H9 (cell line): Measurements from ENCODE around the gene COG2. TPM values are rescaled to one million over a fixed set of nuclear protein-coding genes. Genes with fewer than 3 reads are reported as not detected.
A peak's percentile ranks its signal among the peaks of the same experiment; 100 is the strongest.

Source experiments
- DNase-seq: peaks from one replicate; pipeline ENCODE4 v3.0.0-alpha.2; 2017
- H2AFZ ChIP-seq: one replicate; pipeline ENCODE4 v1.6.1; 2013; ENCODE audit warnings: mild to moderate bottlenecking, low read length, control low read depth, moderate library complexity
- H2AK5ac ChIP-seq: 2 replicates; pipeline ENCODE4 v1.6.1; 2013; ENCODE audit warnings: low read length, control low read depth, mixed read lengths; ENCODE audit not compliant: insufficient read length
- H2BK120ac ChIP-seq: one replicate; pipeline ENCODE4 v1.6.1; 2013; ENCODE audit warnings: low read depth, mild to moderate bottlenecking, low read length, control low read depth, inconsistent platforms; ENCODE audit not compliant: poor library complexity, severe bottlenecking
- H2BK12ac ChIP-seq: 2 replicates; pipeline ENCODE4 v1.6.1; 2013; ENCODE audit warnings: low read length, control low read depth, mixed read lengths, low read depth; ENCODE audit not compliant: insufficient read length
- H2BK15ac ChIP-seq: 2 replicates; pipeline ENCODE4 v1.6.1; 2013; ENCODE audit warnings: low read depth, low read length, control low read depth
- H2BK20ac ChIP-seq: one replicate; pipeline ENCODE4 v1.6.1; 2013; ENCODE audit warnings: low read depth, mild to moderate bottlenecking, low read length, control low read depth, inconsistent platforms; ENCODE audit not compliant: poor library complexity, severe bottlenecking
- H2BK5ac ChIP-seq: 2 replicates; pipeline ENCODE4 v1.6.1; 2013; ENCODE audit warnings: low read length, control low read depth, mixed read lengths; ENCODE audit not compliant: insufficient read length
- H3K14ac ChIP-seq: 2 replicates; pipeline ENCODE4 v1.6.1; 2013; ENCODE audit warnings: low read length, control low read depth; ENCODE audit not compliant: insufficient read depth
- H3K18ac ChIP-seq: 2 replicates; pipeline ENCODE4 v1.6.1; 2013; ENCODE audit warnings: low read depth, mild to moderate bottlenecking, mixed read lengths, low read length, control low read depth; ENCODE audit not compliant: insufficient read length
- H3K23ac ChIP-seq: 2 replicates; pipeline ENCODE4 v1.6.1; 2013; ENCODE audit warnings: low read length, control low read depth, mixed read lengths, low read depth; ENCODE audit not compliant: insufficient read length
- H3K23me2 ChIP-seq: 2 replicates; pipeline ENCODE4 v1.6.1; 2013; ENCODE audit warnings: low read depth, mild to moderate bottlenecking, mixed read lengths, low read length, control low read depth; ENCODE audit not compliant: insufficient read length, poor library complexity, severe bottlenecking
- H3K27ac ChIP-seq: 2 replicates; pipeline ENCODE4 v1.5.1; 2013; ENCODE audit warnings: low read length, control low read depth, mixed read lengths, low read depth; ENCODE audit not compliant: insufficient read length
- H3K27me3 ChIP-seq: 2 replicates; pipeline ENCODE4 v1.6.1; 2013; ENCODE audit warnings: low read length, control low read depth, inconsistent platforms; ENCODE audit not compliant: insufficient read depth
- H3K4ac ChIP-seq: 2 replicates; pipeline ENCODE4 v1.6.1; 2013; ENCODE audit warnings: low read depth, mild to moderate bottlenecking, control low read depth, inconsistent platforms, low read length, moderate library complexity
- H3K4me1 ChIP-seq: 2 replicates; pipeline ENCODE4 v1.6.1; 2013; ENCODE audit warnings: low read length, control low read depth, inconsistent platforms; ENCODE audit not compliant: insufficient read depth
- H3K4me2 ChIP-seq: 2 replicates; pipeline ENCODE4 v1.6.1; 2013; ENCODE audit warnings: low read length, control low read depth, mixed read lengths; ENCODE audit not compliant: insufficient read length, insufficient read depth
- H3K56ac ChIP-seq: 2 replicates; pipeline ENCODE4 v1.6.1; 2013; ENCODE audit warnings: low read depth, mild to moderate bottlenecking, mixed read lengths, low read length, control low read depth; ENCODE audit not compliant: insufficient read length
- H3K79me1 ChIP-seq: 2 replicates; pipeline ENCODE4 v1.6.1; 2013; ENCODE audit warnings: low read depth, mild to moderate bottlenecking, moderate library complexity, low read length, control low read depth, inconsistent platforms; ENCODE audit not compliant: insufficient read depth, poor library complexity, severe bottlenecking
- H3K79me2 ChIP-seq: 2 replicates; pipeline ENCODE4 v1.6.1; 2013; ENCODE audit warnings: low read length, control low read depth, inconsistent platforms; ENCODE audit not compliant: insufficient read depth
- H3K9ac ChIP-seq: 2 replicates; pipeline ENCODE4 v1.6.1; 2013; ENCODE audit warnings: low read length, control low read depth, mixed read lengths; ENCODE audit not compliant: insufficient read length; ENCODE audit errors: extremely low read depth
- H3K9me3 ChIP-seq: one replicate; pipeline ENCODE4 v1.6.1; 2013; ENCODE audit warnings: low read depth, low read length, inconsistent platforms; ENCODE audit not compliant: control insufficient read depth
- H3T11ph ChIP-seq: one replicate; pipeline ENCODE4 v1.6.1; 2013; ENCODE audit warnings: mild to moderate bottlenecking, low read length, control low read depth, inconsistent platforms
- H4K20me1 ChIP-seq: one replicate; pipeline ENCODE4 v1.6.1; 2013; ENCODE audit not compliant: control insufficient read depth, insufficient read length, insufficient read depth
- H4K5ac ChIP-seq: 2 replicates; pipeline ENCODE4 v1.6.1; 2013; ENCODE audit warnings: low read depth, mild to moderate bottlenecking, mixed read lengths, low read length, control low read depth; ENCODE audit not compliant: insufficient read length
- H4K8ac ChIP-seq: replicated peaks from 2 replicates; pipeline ENCODE4 v1.6.1; 2013; ENCODE audit warnings: low read length, control low read depth, mixed read lengths, low read depth; ENCODE audit not compliant: insufficient read length
- H4K91ac ChIP-seq: 2 replicates; pipeline ENCODE4 v1.6.1; 2013; ENCODE audit warnings: low read depth, mild to moderate bottlenecking, moderate library complexity, mixed read lengths, low read length, control low read depth; ENCODE audit not compliant: insufficient read length
- H3K27ac Mint-ChIP-seq, 3 experiments: 2 replicates in 2 of 3; 3 replicates in 1 of 3; pipeline ENCODE4 v1.8.0; 2020 to 2021; ENCODE audit warnings: mixed read lengths in 3 of 3, mild to moderate bottlenecking in 1 of 3, moderate library complexity in 1 of 3
- H3K27me3 Mint-ChIP-seq: 2 replicates; pipeline ENCODE4 v1.8.0; 2021; ENCODE audit warnings: low read depth, mild to moderate bottlenecking, moderate library complexity, mixed read lengths
- H3K36me3 Mint-ChIP-seq, 3 experiments: 2 replicates in 2 of 3; 3 replicates in 1 of 3; pipeline ENCODE4 v1.8.0; 2020 to 2021; ENCODE audit warnings: low read depth in 3 of 3, mixed read lengths in 3 of 3; ENCODE audit not compliant: insufficient read depth in 1 of 3
- H3K4me1 Mint-ChIP-seq, 2 experiments: 2 replicates each; pipeline ENCODE4 v1.8.0; 2020; ENCODE audit warnings: mixed read lengths in 2 of 2
- H3K4me3 Mint-ChIP-seq, 2 experiments: 2 replicates in 1 of 2; 3 replicates in 1 of 2; pipeline ENCODE4 v1.8.0; 2020 to 2021; ENCODE audit warnings: mild to moderate bottlenecking in 2 of 2, mixed read lengths in 2 of 2, moderate library complexity in 1 of 2
- H3K9me3 Mint-ChIP-seq, 2 experiments: 2 replicates in 1 of 2; 3 replicates in 1 of 2; pipeline ENCODE4 v1.8.0; 2020; ENCODE audit warnings: mild to moderate bottlenecking in 2 of 2, mixed read lengths in 2 of 2, moderate library complexity in 1 of 2
- CTCF ChIP-seq: fragments of 200-600 bp; sonication (generic); conservative IDR thresholded peaks from 3 replicates; pipeline ENCODE4 v1.8.0; 2021; ENCODE audit warnings: antibody characterized with exemption, mild to moderate bottlenecking
- WGBS: extraction: QIAGEN DNeasy Blood & Tissue Kit; methylation state at CpG from one replicate; pipeline ENCODE4 v1.1.7; 2013; ENCODE audit warnings: missing lambda C conversion rate, low lambda C conversion rate, mixed read lengths; ENCODE audit not compliant: insufficient read length; ENCODE audit errors: extremely low coverage; 5-methylcytosine and 5-hydroxymethylcytosine counted together
- total RNA-seq: library from RNA; stranded (reverse); gene quantifications from 2 replicates; pipeline ENCODE4 v1.2.1, GENCODE V29; 2021

The COG2 gene
- total RNA-seq, 1 experiment from 2014 or later: 42.2 TPM

- Histone ChIP-seq H3K4ac (no peak overlapping the region), H3K56ac (no peak overlapping the region), H2BK20ac (no peak overlapping the region), H3K14ac (no peak overlapping the region), H3K79me1 (no peaks in the 10 kb centered on the region), H3K9me3 (no peaks in the 10 kb centered on the region), H3K27me3 (no peaks in the 10 kb centered on the region), H2BK120ac (no peak overlapping the region), H3K9ac (no peak overlapping the region), H3K4me1 (no peaks in the 10 kb centered on the region), H2AFZ (no peak overlapping the region), H3K27ac (no peak overlapping the region), H2BK12ac (no peak overlapping the region), H2BK15ac (no peak overlapping the region), H2AK5ac (no peak overlapping the region), H3K79me2 (no peaks in the 10 kb centered on the region), H3K23ac (no peak overlapping the region), H4K5ac (no peak overlapping the region), H4K91ac (no peak overlapping the region), H4K20me1 (no peaks in the 10 kb centered on the region), H3K23me2 (no peaks in the 10 kb centered on the region), H3T11ph (no peak overlapping the region), H4K8ac (no peak overlapping the region), H2BK5ac (no peak overlapping the region), H3K4me2 (no peak overlapping the region), H3K18ac (no peak overlapping the region)
- peaks cover 5 to 9% of the 10 kb centered on the region in 2 experiments; a peak in 2 of 4 replicates for H3K4me1 Mint-ChIP-seq
- H3K27ac Mint-ChIP-seq: peak overlapping the region in 1 of 3 experiments; percentile 29; a peak in 1 of 7 replicates
- no peak for TF ChIP-seq CTCF
- WGBS: no CpG with 5 or more reads among the region's 14 CpGs
- no peaks in the 10 kb centered on the region for H3K36me3 Mint-ChIP-seq
- no peak for DNase-seq
- H3K27me3 Mint-ChIP-seq: peaks cover 36% of the 10 kb centered on the region
- H3K4me3 Mint-ChIP-seq: no peak overlapping the region
- H3K9me3 Mint-ChIP-seq: no peaks in the 10 kb centered on the region
These were observed 60.8 kb downstream of the COG2 start for GRCh38 chr1:230702934-230703678.
